ENCODE results near the gene WWC2. TPM values are rescaled to one million over a fixed set of nuclear protein-coding genes. Genes with fewer than 3 reads are reported as not detected.

Gene WWC2
- total and polyA plus RNA-seq, 7 donors = 2.9 to 15.5 (median 7.8) TPM

DNA sequence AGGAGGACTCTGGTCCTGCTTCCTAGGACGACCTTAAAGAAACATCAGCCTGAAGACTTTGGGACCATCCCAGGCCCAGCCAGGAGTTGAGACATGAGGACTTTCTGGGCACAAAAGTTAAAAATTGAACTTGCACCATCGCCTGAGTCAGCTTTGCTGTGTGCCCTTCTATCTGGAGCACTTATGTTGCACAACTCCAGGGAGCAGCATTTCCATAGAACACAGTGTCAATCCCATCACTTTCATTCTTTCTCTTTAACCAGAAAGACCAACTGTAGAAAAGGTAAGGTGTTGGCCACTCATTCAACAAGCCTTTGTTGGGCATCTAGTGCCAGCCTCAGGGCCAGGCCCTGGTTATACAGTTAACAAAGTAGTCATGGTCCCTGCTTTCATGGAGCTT lies 231.8 kb downstream of the WWC2 start:
- intact Hi-C loops (cut with DNase I) = no loop called here
- DNase-seq (no peak), ATAC-seq (no peak)
- WGBS, 3 donors = 89 to 93% (median 90%) methylated on average over 2 of the region's 2 CpGs
- Histone ChIP-seq H3K27me3 (ENCODE audit: insufficient read depth in 3 of 3, low read length in 2 of 3) (no peaks in the 10 kb centered on the region), H3K9me3 (no peaks in the 10 kb centered on the region), H3K4me1 (no peaks in the 10 kb centered on the region), H3K36me3 (ENCODE audit: insufficient read depth in 1 of 2, low read depth in 1 of 2) (no peaks in the 10 kb centered on the region), H3K4me3 (no peak overlapping the region), H3K27ac (no peak overlapping the region)
- TF ChIP-seq, protein P1, sequence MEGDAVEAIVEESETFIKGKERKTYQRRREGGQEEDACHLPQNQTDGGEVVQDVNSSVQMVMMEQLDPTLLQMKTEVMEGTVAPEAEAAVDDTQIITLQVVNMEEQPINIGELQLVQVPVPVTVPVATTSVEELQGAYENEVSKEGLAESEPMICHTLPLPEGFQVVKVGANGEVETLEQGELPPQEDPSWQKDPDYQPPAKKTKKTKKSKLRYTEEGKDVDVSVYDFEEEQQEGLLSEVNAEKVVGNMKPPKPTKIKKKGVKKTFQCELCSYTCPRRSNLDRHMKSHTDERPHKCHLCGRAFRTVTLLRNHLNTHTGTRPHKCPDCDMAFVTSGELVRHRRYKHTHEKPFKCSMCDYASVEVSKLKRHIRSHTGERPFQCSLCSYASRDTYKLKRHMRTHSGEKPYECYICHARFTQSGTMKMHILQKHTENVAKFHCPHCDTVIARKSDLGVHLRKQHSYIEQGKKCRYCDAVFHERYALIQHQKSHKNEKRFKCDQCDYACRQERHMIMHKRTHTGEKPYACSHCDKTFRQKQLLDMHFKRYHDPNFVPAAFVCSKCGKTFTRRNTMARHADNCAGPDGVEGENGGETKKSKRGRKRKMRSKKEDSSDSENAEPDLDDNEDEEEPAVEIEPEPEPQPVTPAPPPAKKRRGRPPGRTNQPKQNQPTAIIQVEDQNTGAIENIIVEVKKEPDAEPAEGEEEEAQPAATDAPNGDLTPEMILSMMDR (IDR thresholded peaks at IDR 0.05) = no peak

DNA sequence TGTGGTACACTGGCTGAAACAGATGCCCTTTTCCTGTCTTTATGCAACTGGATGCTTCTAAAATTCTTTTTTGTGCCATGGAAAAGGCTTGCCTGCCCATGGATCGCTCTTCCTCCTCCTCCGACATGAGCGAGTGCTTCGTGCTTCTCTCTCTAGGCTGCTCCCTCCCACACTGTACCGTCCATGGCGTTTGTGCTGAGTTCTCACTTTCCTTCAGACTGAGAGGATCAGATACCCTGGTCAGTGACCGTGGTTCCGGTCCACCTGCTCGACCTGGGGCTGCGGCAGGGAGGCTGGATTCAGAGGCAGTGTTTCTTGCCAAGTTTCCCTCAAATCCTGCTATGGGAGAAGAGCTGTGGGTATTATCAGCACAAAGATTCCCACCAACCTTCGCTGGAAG lies 233.4 kb downstream of the WWC2 start:
- no peaks in the 10 kb centered on the region for H3K27me3 ChIP-seq (ENCODE audit: insufficient read depth in 3 of 3, low read length in 2 of 3)
- no peaks in the 10 kb centered on the region for H3K36me3 ChIP-seq (ENCODE audit: insufficient read depth in 1 of 2, low read depth in 1 of 2)
- no peaks in the 10 kb centered on the region for H3K4me1 ChIP-seq
- H3K4me3 ChIP-seq = no peak overlapping the region
- ATAC-seq (no peak), DNase-seq (no peak)
- H3K9me3 ChIP-seq = no peaks in the 10 kb centered on the region
- WGBS, 3 donors = 60 to 71% (median 64%) methylated on average over 11 of the region's 11 CpGs
- no peak overlapping the region for H3K27ac ChIP-seq
- TF ChIP-seq, protein P1 (IDR thresholded peaks at IDR 0.05) = no peak
- intact Hi-C loops (cut with DNase I) = no loop called here

DNA sequence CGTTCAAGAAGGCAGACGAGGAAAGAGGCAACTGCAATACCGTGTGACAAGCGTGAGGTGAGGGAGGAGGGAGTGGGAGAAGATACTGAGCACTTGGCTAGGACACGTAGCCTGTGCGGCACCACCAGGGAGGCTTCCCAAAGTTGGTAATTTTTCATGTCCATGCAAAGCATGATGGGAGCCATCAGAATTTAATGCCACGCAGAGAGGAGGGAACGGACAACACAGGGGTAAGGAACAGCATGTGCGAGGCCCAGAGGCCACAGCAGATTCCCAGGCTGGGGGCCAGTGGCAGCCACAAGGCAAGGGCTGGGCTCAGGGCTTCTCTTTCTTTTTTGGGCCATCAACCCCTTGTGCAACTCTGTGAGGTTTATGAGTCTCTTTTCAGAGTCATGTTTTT lies 234.1 kb downstream of the WWC2 start:
- no peaks in the 10 kb centered on the region for H3K27me3 ChIP-seq (ENCODE audit: insufficient read depth in 3 of 3, low read length in 2 of 3)
- 89 to 91% (median 90%) methylated on average over 9 of the region's 9 CpGs for WGBS, 3 donors
- no peaks in the 10 kb centered on the region for H3K36me3 ChIP-seq (ENCODE audit: insufficient read depth in 1 of 2, low read depth in 1 of 2)
- TF ChIP-seq, protein P1 (IDR thresholded peaks at IDR 0.05) = no peak
- DNase-seq = no peak
- intact Hi-C loops (cut with DNase I) = no loop called here
- no peak for ATAC-seq
- H3K27ac ChIP-seq = no peak overlapping the region
- no peaks in the 10 kb centered on the region for H3K9me3 ChIP-seq
- no peaks in the 10 kb centered on the region for H3K4me1 ChIP-seq
- no peak overlapping the region for H3K4me3 ChIP-seq

DNA sequence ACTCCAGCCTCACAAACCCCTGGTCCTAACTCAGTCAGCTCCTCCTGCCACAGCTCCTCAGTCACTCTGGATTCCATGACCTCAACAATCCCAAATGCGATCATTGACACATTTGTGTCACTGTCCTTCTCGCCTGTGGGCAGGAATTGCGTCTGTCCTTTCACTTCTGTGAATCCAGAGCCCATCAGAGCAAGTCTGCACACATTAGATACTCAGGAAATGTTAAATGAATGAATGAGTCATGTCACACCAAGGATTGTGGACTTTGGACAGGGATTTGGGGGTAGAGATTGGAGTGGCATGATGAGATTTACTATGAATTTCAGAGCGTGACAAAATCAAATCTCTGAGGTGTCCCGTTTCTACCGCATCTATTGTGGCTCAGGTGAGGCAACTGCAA lies 234.9 kb downstream of the WWC2 start:
- DNase-seq (no peak), ATAC-seq (no peak)
- 76 to 81% (median 78%) methylated on average over 6 of the region's 6 CpGs for WGBS, 3 donors
- Histone ChIP-seq H3K4me3 (no peak overlapping the region), H3K4me1 (no peaks in the 10 kb centered on the region), H3K27ac (no peak overlapping the region), H3K9me3 (no peaks in the 10 kb centered on the region), H3K27me3 (ENCODE audit: insufficient read depth in 3 of 3, low read length in 2 of 3) (no peaks in the 10 kb centered on the region), H3K36me3 (ENCODE audit: insufficient read depth in 1 of 2, low read depth in 1 of 2) (no peaks in the 10 kb centered on the region)
- TF ChIP-seq, protein P1 (IDR thresholded peaks at IDR 0.05) = no peak
- intact Hi-C loops (cut with DNase I) = no loop called here

DNA sequence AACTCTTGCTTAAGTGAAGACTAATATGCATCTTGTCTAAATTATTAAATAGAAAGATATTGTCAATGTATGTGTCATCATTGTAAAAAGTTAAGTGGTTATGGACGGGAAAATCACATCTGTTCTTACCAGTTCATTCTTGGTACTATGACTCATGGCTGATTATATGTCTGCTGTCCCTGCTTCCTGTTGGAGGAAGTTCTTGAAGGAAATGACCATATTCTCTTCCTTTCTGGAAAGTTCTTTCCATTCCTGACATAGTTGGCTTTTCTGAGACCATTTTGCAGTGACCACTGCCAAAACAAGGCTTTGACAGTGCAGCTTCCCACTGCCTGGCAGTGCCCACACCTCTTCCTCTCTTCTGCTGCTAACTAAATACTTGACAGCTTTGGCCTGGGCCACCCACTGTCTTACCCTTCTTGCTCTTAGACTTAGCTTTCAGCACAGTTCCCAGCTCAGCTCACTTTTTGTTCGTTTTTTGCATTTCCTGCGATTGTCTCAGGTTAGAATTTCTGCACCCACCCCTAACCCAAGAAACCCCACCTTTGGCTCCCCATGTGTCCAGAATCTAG lies 236.4 kb downstream of the WWC2 start:
- 34 to 62% (median 48%) methylated on average over 3 of the region's 3 CpGs for WGBS, 3 donors
- TF ChIP-seq, protein P1 (IDR thresholded peaks at IDR 0.05) = no peak
- Histone ChIP-seq H3K27me3 (ENCODE audit: insufficient read depth in 3 of 3, low read length in 2 of 3) (no peaks in the 10 kb centered on the region), H3K9me3 (no peaks in the 10 kb centered on the region), H3K4me3 (no peak overlapping the region), H3K4me1 (no peaks in the 10 kb centered on the region), H3K36me3 (ENCODE audit: insufficient read depth in 1 of 2, low read depth in 1 of 2) (no peaks in the 10 kb centered on the region), H3K27ac (no peak overlapping the region)
- ATAC-seq (no peak), DNase-seq (no peak)
- intact Hi-C loops (cut with DNase I) = no loop called here

All from psoas muscle (tissue), 8 donors.